Activated CD4-positive, alpha-beta T cell treated with anti-CD3 and anti-CD28 coated beads, Interleukin-2, amount 50 U/mL, for 16 hours (primary cell): ENCODE data around the gene CRYBG3.

Experiments
- DNase-seq: peaks from one replicate; pipeline ENCODE4 v3.0.0-alpha.2; 2020

CRYBG3 gene

GRCh38 chr3:97949743-97950142 lies 127.9 kb downstream of the CRYBG3 start:
- DNase-seq = no peak

- peak; percentile 35 for DNase-seq
Observed at GRCh38 chr3:97950360-97950759, 128.5 kb downstream of the CRYBG3 start.

GRCh38 chr3:97952280-97952679 lies 130.5 kb downstream of the CRYBG3 start:
- no peak for DNase-seq

GRCh38 chr3:97952872-97953271 lies 131.1 kb downstream of the CRYBG3 start:
- DNase-seq = no peak

- no peak for DNase-seq
Observed at GRCh38 chr3:97954228-97954827, 132.5 kb downstream of the CRYBG3 start.

GRCh38 chr3:97956051-97956450 lies 134.2 kb downstream of the CRYBG3 start:
- no peak for DNase-seq

GRCh38 chr3:97957617-97958311 lies 136.0 kb downstream of the CRYBG3 start:
- no peak for DNase-seq

- no peak for DNase-seq
Observed at GRCh38 chr3:97958396-97958795, 136.6 kb downstream of the CRYBG3 start.

GRCh38 chr3:97958796-97959195 lies 137.0 kb downstream of the CRYBG3 start:
- no peak for DNase-seq

- no peak for DNase-seq
Observed at GRCh38 chr3:97959872-97960271, 138.1 kb downstream of the CRYBG3 start.

GRCh38 chr3:97960551-97960950 lies 138.7 kb downstream of the CRYBG3 start:
- no peak for DNase-seq

GRCh38 chr3:97960993-97961766 lies 139.4 kb downstream of the CRYBG3 start:
- DNase-seq = no peak

- no peak for DNase-seq
Observed at GRCh38 chr3:97967966-97968365, 146.2 kb downstream of the CRYBG3 start.

GRCh38 chr3:97968376-97968775 lies 146.6 kb downstream of the CRYBG3 start:
- peak; percentile 55 for DNase-seq

- DNase-seq = no peak
Observed at GRCh38 chr3:97969541-97969940, 147.7 kb downstream of the CRYBG3 start.

GRCh38 chr3:97970156-97970555 lies 148.3 kb downstream of the CRYBG3 start:
- DNase-seq = no peak

GRCh38 chr3:97970956-97971620 lies 149.3 kb downstream of the CRYBG3 start:
- no peak for DNase-seq

GRCh38 chr3:97971679-97972567 lies 150.1 kb downstream of the CRYBG3 start, which contains the start of gene RIOX2:
Gene RIOX2, minus strand, starts transcription at chr3:97972431. Its CDS starts 4,838 bp downstream, at chr3:97967593.
- peak; percentile 80 for DNase-seq

- no peak for DNase-seq
Observed at GRCh38 chr3:97972976-97973375, 151.2 kb downstream of the CRYBG3 start.

GRCh38 chr3:97974996-97975395 lies 153.2 kb downstream of the CRYBG3 start:
- no peak for DNase-seq

- DNase-seq = no peak
Observed at GRCh38 chr3:97975466-97975865, 153.7 kb downstream of the CRYBG3 start.

- no peak for DNase-seq
Observed at GRCh38 chr3:97979610-97980009, 157.8 kb downstream of the CRYBG3 start.
